ENCODE measurements around the gene FASLG. TPM values are rescaled to one million over a fixed set of nuclear protein-coding genes. Genes with fewer than 3 reads are reported as not detected.

Gene FASLG
- total and polyA plus RNA-seq, 4 donors: 0.20 to 0.34 (median 0.30) TPM; not detected in 1

GRCh38 chr1:172638249-172638648 lies 20.7 kb upstream of the FASLG start:
- no peaks in the 10 kb centered on the region for H3K4me1 ChIP-seq (ENCODE audit: control insufficient read depth in 5 of 5, insufficient read depth in 5 of 5, low read length in 5 of 5)
- whole genome bisulfite sequencing, 2 donors: 93 to 95% methylated on average over 2 of the region's 2 CpGs
- H3K36me3 ChIP-seq (ENCODE audit: control insufficient read depth in 4 of 4, insufficient read depth in 4 of 4, low read length in 4 of 4): no peaks in the 10 kb centered on the region
- no peak for ATAC-seq (ENCODE audit: insufficient read depth, low FRiP score)
- no peak for DNase-seq
- H3K4me3 ChIP-seq: no peak overlapping the region
- H3K27ac ChIP-seq (ENCODE audit: low read depth in 1 of 2, low read length in 1 of 2): no peak overlapping the region
- peaks cover 0 to 4% (median 0%) of the 10 kb centered on the region in 3 donors for H3K27me3 ChIP-seq (ENCODE audit: control insufficient read depth in 3 of 3, insufficient read depth in 3 of 3, low read length in 2 of 3)
- H3K9me3 ChIP-seq (ENCODE audit: control insufficient read depth in 4 of 4, insufficient read depth in 3 of 4, low read length in 3 of 4): no peaks in the 10 kb centered on the region
- no peak overlapping the region for H3K9ac ChIP-seq (ENCODE audit: insufficient read depth in 1 of 2, low read length in 2 of 2)
- no peak for TF ChIP-seq CTCF (IDR thresholded peaks at IDR 0.05; ENCODE audit: control extremely low read depth, extremely low read depth)

- Histone ChIP-seq H3K9ac (ENCODE audit: insufficient read depth in 1 of 2, low read length in 2 of 2) (no peak overlapping the region), H3K27ac (ENCODE audit: low read depth in 1 of 2, low read length in 1 of 2) (no peak overlapping the region), H3K4me1 (ENCODE audit: control insufficient read depth in 5 of 5, insufficient read depth in 5 of 5, low read length in 5 of 5) (peaks cover 0 to 8% (median 0%) of the 10 kb centered on the region in 5 donors), H3K9me3 (ENCODE audit: control insufficient read depth in 4 of 4, insufficient read depth in 3 of 4, low read length in 3 of 4) (no peaks in the 10 kb centered on the region), H3K27me3 (ENCODE audit: control insufficient read depth in 3 of 3, insufficient read depth in 3 of 3, low read length in 2 of 3) (peaks cover 0 to 4% (median 0%) of the 10 kb centered on the region in 3 donors), H3K36me3 (ENCODE audit: control insufficient read depth in 4 of 4, insufficient read depth in 4 of 4, low read length in 4 of 4) (no peaks in the 10 kb centered on the region), H3K4me3 (no peak overlapping the region)
- DNase-seq (no peak), ATAC-seq (ENCODE audit: insufficient read depth, low FRiP score) (no peak)
- WGBS, 2 donors: 64 to 80% methylated on average over 9 of the region's 9 CpGs
- no peak for TF ChIP-seq CTCF (IDR thresholded peaks at IDR 0.05; ENCODE audit: control extremely low read depth, extremely low read depth)
Observed at GRCh38 chr1:172638885-172639831, 19.7 kb upstream of the FASLG start.

GRCh38 chr1:172640111-172640510 lies 18.8 kb upstream of the FASLG start:
- TF ChIP-seq CTCF (IDR thresholded peaks at IDR 0.05; ENCODE audit: control extremely low read depth, extremely low read depth): no peak
- no peak overlapping the region for H3K9ac ChIP-seq (ENCODE audit: insufficient read depth in 1 of 2, low read length in 2 of 2)
- no peak overlapping the region for H3K4me3 ChIP-seq
- H3K27me3 ChIP-seq (ENCODE audit: control insufficient read depth in 3 of 3, insufficient read depth in 3 of 3, low read length in 2 of 3): peaks cover 0 to 4% (median 0%) of the 10 kb centered on the region in 3 donors
- no peaks in the 10 kb centered on the region for H3K9me3 ChIP-seq (ENCODE audit: control insufficient read depth in 4 of 4, insufficient read depth in 3 of 4, low read length in 3 of 4)
- H3K27ac ChIP-seq (ENCODE audit: low read depth in 1 of 2, low read length in 1 of 2): peak overlapping the region in 1 of 2 donors; percentile 15
- no peaks in the 10 kb centered on the region for H3K36me3 ChIP-seq (ENCODE audit: control insufficient read depth in 4 of 4, insufficient read depth in 4 of 4, low read length in 4 of 4)
- DNase-seq (no peak), ATAC-seq (ENCODE audit: insufficient read depth, low FRiP score) (no peak)
- WGBS, 2 donors: 78 to 83% methylated on average over 8 of the region's 8 CpGs
- peaks cover 0 to 8% (median 0%) of the 10 kb centered on the region in 5 donors for H3K4me1 ChIP-seq (ENCODE audit: control insufficient read depth in 5 of 5, insufficient read depth in 5 of 5, low read length in 5 of 5)

All from lung (tissue), 12 donors.